GM19324 (cell line): Measurements from ENCODE around the gene EMC8.

Experiments
- ATAC-seq: cut with Tn5 transposase; IDR thresholded peaks from one replicate; pipeline ENCODE4 v1.9.1; 2021; ENCODE audit warnings: mild to moderate bottlenecking, moderate library complexity; ENCODE audit not compliant: unreplicated experiment, low FRiP score

EMC8 gene

DNA sequence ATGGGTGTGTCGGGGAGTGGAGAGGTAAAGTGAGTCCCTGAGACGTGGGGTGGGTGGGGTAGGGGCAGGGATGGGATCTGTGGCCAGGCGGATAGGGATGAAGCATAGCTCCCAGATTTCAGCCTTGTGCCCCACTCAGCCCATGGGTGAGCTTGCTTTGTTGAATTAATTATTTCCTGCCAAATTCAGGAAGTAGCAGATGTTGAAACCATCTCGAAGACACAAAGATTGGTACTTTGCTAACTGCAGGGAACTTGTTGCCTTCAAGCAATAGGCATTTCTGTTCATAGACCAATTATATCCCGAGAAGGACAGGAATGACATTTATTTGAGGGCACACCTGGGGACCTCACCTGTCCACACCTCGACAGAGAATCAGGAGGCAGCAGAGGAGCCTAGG is 37.5 kb downstream of the EMC8 start:
- no peak for ATAC-seq

DNA sequence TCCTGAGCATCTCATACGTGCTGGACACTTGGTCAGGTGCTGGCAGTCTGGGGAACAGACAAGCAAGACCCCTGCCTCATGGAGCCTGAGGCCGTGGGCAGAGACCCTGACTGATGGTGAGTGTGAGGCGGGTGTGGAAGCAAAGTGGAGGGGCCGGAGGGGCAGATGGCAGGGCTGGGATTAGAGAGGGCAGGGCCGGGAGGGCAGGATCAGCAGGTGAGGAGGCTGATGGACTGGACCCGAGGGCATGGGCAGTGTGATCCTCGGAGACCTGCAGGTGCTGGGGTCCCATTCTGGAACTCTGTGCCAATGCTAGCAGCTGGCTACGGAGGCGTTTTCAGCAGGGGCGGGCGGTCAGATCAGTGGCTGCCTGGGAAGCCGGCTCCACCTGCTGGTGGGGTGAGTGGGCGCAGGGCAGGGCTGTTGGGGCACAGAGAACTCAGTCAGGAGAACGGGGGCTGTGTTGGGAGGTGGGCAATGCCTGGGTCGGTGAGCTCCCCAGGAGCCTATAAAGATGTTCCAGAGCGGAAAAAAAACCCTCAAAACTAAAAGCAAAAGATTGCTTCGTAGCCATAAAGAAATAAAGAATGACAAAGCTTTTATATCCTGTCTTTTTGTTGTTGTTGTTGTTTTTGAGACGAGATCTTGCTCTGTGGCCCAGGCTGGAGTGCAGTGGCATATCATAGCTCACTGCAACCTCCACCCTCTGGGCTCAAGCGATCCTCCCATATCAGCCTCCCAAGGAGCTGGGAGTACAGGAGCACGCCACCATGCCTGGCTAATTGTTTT is 39.5 kb downstream of the EMC8 start:
- no peak for ATAC-seq

DNA sequence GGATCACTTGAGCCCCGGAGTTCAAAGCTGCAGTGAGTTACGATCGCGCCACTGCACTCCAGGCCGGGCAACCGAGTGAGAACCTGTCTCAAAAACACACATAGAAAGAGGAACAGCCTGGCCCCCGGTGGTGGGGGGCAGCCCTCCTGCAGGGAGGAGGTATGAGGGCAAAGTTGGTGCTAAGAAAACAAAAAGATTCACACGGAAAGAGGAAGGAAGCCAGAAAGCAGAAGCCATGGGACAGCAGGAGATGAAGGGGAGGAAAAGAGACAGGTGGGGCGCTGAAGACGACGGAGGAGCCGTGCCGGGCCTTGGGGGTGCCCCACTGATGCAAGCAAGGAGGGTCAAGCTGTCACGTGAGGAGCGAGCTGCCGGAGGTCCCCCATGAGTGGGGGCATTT is 40.2 kb downstream of the EMC8 start:
- ATAC-seq: no peak

DNA sequence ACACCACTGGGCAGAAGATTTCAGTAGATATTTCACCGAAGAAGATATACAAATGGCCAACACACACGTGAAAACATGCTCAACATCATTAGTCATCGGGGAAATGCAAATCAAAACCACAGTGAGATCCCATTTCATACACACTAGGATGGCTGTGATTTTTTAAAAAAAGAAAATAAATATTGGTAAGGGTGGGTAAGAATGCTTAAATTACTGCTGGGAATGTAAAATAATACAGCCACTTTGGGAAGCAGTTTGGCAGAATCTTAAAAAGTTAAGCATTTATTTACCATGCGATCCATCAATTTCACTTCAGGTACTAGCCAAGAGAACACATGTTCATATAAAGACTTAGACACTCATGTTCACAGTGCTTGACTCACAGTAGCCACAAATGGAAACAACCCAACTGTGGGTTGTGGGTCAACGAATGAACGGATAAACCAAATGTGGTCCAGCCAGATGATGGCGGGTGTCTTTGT is 42.0 kb downstream of the EMC8 start:
- peak; percentile 29 for ATAC-seq

DNA sequence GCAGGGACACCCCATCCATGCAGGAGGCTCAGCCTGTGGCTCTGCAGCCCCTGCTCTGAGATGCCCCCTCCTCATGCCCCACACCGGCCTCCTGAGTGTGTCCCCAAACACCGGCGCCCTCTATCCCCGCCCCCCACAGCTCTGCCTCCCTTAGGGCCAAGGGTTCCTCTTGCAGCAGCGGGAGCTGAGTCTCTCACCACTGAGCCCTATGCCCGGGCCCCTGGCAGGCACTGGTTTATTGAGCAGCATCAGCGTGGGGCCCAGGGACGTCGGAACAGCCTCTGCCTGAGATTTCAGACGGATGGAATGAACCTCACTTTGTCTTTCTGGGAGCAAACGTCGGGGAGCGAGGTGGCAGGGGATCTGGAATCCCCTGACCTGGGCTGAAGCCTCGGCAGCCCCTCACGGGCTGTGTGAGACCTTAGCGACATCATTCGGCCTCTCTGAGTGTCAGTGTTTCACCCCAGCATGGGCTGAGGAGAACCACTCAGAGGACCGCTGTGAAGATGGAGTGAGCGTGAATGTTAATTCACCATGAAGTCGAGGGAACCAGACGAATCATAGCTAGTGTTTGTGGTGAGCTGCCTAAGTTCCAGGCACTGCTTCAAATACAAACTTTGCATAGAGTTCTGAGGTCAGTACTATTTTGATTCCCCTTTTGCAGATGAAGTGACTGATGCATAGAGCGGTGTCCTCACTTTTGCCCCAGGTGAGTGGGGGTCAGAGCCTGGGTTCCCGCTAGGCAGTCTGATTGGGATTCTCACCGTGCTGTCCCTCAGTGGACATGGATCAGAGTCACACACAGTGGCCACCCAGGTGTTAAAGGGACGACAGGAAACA is 43.2 kb downstream of the EMC8 start:
- ATAC-seq: peak; percentile 37

DNA sequence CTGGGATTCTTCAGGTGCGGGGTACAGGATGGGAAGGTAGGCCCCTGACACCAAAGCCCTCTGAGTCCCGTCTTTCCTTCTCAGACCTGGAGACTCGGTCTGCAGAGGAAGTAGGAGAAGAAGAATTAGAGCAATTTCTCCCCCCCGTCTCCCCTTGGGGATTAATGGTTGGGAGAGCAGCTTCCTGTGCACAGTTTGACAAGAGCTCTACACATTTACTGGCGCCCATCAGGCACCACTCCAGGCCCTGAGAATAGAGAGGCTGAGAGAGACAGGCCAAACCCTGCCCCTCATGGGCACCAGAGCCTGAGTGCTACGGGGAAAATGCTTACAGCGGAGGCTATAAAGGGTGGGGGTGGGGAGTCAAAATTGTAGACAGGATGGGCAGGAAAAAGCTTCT is 44.9 kb downstream of the EMC8 start:
- no peak for ATAC-seq

DNA sequence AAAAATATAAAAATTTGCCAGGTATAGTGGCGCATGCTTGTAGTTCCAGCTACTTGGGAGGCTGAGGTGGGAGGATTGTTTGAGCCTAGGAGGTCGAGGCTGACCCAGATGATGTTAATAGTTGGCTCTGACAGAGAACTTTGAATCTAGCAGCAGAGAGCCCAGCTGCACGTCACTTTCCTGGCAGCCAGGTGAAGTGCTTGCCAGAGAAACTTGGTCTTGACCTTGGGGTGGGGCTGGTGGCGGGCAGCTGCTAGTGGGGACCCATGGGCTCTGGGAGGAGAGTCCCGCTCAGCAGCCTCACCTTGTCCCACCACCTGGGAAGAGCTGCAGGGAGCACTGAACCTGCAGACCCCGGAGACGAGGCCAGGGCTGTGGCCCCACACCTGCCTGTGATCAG is 45.4 kb downstream of the EMC8 start:
- ATAC-seq: no peak

DNA sequence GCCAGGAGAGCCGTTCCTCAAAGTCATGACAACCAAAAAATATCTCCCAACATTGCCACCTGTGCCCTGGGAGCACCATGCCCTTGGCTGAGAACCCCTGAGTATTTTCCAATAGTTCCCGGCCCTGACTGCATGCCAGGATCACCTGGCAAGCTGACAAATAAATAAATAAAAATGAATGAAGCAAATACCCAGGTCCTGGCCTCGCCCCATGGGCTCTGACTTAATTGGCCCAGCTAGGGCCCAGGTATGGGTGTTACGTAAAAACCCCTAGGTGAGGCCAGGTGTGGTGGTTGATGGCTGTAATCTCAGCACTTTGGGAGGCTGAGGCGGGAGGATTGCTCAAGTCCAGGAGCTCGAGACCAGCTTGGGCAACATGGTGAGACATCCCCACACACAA is 45.8 kb downstream of the EMC8 start:
- ATAC-seq: no peak

DNA sequence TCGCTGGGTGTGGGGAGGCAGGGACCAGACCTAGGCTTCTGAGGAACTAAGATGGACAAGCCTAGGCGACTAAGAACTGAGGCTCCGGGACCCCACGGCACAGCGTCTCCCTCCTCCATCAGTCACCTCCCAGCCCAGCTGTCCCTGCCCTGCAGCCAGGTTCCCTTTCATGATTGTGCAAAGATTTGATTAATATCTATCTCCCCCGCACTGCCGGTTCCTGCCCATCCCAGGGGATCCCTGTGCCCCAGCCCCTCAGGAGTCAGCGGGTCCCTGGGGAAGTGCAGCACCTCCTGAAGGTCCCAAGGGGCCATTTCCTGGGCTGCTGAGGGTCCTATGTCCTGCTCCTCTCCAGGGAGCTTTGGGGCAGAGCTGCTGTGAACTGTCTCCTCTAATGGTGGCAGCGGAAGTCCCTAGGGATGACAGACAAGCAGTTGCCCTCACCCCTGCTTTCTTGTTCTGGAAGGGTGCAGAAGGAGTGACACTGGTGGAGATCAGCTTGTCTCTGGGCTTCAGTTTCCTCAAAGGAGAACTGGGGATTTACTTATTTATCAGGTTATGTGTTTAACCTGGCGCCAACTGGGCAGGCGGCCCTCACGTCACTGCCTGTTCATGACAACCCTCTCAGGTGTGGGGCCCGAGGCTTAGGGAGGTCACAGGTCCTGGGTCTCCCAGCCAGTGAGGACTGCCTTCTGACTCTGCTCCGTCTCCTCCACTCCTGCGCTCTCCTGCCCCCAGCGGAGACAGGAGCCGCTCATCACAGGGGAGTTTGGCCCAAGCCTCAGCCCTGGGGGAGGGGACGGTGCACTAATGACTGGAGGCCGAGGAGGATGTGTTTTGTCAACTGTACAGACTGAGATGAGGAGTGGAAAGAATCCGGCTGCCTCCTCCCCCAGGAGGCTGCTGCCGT is 46.6 kb downstream of the EMC8 start:
- ATAC-seq: no peak

DNA sequence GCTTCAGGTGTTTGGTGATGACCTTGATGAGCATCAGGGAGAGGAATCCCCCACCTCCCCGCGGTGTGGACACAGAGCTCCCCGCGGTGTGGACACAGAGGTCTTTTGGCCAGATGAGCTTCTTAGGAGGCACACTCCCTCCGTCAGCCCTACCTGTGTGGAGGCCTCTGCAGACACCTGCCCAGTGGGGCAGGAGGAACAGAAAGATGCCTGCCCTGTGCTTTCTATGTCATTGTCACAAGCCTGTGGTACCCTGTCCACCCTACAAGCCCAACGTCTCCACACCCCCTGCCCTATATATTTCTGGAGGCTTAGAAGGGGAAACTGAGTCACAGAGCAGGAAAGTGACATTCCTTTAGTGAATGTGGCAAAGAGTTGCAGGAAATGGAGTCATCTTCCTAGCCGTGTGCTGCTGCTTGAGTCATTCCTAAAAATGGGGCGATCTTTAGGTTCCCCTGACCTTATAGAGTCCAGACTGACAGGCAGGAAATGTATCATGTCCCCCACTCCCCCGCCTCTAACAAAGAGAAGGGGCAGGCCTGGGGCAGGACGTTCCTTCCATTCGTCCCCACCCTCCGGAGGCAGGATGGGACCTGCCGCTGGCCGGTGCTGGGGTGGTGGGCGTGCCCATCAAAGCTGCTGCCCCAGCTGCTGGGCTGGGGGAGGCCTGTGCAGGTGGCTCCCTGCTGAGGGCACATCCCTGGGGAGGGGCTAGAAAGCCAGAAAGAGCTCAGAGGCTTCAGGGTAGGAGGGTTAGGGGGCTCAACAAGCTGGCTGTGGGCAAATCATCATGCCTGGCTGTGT is 47.4 kb downstream of the EMC8 start:
- ATAC-seq: no peak

DNA sequence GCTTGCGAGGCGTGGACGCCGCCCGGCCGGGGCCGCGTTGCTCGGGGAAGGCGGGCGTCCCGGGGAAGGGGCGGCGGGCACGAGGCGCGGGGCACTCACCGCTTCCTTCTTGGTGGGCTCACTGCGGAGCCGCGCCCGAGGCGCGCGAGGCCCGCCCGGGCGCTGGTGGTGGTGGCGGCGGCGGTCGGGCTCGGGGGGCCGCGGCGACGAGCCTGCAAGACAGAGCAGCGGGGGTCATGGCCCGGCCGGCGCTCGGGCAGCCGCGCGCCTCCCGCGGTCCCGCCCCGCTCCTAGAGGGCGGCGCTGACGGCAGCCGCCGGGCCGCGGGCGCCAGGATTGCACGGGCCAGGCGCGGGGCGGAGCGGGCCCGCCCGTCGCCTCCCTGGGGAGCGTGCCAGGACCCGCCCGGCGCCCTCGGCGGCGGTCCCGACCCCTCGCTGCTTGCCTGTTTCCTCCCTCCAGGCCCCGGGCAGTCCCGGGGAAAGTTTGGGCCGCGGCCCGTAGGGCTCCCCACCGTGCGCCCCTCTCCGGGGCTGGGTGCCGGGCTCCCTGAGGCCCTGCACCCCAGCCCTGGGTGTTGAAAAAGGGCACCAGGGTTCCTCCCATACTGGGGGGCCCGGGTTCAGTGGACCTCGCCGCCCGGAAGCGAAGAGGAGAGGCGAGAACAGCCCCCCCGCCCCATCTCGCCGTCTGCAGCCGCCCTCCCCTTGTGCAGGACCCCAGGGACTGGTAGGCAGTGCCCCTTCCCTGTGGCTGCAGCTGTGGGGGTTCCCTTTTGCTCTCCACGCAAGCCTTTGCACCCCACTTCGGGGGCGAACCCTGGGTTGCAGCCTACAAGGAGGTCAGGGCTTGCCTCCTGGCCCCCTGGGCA is 48.3 kb downstream of the EMC8 start, which contains the start of gene C16orf74:
Gene C16orf74, minus strand, starts transcription at position 270 of the 871 bp plus-strand sequence. CDS start 15,879 bp downstream, outside the sequence.
- no peak for ATAC-seq

DNA sequence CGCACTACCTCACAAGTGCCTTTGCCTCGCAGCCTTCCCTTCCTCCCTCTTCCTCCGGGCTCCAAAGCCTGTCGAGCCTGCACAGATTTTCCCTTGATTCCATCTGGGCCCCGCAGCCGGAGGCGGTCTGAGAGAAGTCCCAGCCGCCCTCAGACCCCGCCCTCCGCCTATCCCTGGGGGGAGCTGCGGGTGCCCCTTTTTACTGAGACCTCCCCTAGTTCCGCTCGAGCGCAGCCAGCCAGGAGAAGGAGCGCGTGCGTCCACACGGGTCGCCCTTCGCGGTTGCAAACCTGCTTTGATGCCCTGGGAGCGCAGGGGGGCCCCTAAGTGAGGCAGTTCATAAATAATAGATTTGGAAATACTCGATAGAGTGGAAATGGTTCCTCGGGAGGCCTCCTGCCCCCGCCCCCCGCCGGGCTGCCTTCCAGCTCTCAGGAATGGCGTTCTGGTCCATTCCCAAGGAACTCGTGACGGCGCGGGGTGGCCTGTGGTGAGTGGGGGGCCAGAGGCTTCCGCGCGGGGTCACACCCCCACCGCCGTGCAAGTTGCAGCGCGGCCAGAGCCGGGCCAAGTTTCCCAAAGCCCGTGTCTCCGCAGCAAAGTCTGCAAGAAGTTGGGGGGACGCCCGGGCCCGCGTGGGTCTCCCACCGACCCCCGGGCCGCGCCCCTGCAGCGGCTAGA is 49.1 kb downstream of the EMC8 start:
- ATAC-seq: no peak

DNA sequence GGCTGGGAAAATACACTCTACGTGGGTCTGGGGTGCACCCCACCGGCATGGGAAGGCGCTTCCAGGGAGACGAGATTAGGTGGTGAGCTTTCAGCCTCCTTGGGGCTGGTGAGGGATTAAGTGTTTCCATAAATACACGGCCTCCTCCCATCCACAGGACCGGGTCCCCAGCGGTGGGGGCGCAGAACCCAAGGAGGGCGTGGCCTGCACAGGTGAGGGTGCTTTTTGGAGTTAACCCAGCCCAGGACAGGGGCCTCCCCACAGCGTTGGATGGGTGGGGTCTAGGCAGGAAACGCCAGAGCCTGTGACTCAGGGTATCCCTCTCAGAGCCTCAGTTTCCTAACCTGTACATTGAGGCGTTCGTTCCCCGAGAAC is 49.6 kb downstream of the EMC8 start:
- no peak for ATAC-seq

DNA sequence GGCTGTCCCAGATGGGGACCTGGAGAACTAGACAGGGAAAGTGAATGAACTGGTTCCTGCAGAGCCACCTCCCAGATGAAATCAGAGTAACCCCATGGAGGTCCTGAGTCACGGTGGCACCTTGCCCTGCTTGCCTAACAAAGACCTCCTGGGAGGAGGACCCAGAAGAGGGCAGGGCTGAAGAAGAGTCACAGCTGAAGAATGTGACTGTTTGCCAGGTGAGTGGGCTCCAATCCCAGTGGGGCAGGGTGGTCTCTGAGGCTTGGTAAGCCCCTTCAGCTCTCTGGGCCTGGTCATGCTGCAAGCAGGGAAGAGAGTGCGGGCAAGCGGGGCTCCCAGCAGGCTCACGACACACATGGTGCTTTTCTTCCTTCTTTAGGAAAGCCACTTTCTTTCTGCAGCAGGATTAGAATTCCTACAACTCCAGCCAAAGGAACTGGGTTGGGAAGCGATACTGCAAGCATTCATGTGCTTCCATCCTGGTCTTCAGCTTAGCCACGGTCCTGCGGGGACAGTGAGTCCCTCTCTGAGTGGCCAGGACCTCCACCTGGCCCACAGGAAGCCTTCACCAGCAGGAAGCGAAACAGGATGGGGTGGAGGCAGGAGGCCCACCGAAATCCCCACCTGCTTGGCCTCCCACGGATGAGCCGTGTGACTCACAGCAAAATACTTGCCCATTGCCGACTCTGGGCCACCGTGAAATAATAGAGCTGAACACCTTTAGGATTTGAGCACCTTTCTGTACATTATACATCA is 52.7 kb downstream of the EMC8 start:
- ATAC-seq: no peak

DNA sequence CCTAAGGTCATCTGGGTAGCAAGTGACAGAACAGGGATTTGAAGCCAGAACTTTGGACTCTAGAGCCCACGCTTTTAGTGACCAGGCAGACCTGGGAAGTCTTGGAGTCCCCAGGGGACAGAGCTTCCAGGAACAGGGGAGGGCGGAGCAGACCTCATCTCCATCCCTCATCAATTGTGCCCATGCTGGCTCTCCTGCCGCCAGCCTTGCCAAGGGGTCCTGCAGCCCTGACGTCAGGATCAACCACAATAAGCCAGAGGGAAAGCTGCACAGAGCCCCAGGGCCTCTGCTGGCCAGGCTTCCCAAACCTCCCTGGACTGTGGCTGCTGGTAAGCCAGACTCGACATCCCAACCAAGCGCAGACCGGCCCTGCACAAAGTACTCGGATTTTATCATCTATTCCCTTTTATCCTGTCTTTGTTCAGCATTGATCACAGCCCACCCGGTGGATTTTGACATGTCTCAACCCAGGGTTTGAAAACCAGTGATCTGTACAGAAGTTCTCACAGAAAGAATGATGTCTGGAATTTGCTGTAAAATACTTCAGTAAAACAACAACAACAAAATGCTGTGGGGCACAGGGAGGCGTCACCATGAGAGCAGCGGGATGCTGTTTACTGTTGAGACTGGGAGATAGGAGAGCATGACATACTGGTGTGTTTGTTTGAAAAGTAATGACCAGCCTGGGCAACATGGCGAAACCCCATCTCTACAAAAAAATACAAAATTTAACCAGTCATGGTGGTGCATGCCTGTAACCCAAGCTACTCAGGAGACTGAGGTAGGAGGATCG is 60.2 kb downstream of the EMC8 start:
- no peak for ATAC-seq

DNA sequence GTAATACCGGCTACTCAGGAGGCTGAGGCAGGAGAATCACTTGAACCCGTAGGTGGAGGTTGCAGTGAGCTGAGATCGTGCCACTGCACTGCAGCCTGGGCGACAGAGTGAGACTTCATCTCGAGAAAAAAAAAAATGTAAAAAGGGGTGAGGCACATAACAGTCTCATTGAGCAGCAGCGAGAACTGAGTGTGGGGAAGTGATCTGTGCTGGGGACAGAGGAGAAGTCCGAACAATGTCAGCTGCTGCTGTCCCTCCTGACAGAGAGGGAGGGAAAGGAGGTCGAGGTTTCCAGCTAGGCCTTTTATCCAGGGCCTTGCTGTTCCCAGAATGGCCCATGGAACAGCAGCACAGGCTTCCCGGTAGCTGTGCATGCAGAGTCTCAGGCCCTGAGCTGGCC is 62.4 kb downstream of the EMC8 start:
- ATAC-seq: no peak

DNA sequence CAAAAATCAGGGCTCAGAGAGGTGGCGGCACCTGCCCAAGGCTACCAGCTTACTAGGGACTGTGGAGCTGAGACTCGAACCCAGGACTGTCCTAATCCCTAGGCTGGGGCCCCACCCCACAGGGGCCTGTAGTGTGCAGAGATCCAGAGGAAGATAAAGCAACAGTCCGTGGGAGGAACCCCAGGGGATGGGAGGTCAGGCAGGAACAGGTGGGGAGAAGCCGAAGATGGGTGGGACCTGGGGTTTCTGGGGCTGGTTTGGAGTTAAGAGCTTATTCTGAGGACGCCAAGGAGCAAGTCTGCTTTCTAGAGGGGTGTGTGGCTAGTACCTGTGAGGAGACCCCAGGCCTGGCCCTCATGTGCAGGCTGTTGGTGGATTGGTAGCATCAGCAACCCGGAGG is 63.4 kb downstream of the EMC8 start:
- no peak for ATAC-seq
